ENCODE measurements around the gene CHADL.
"Not testable (repeated sequence)": the region's sequence is repeated elsewhere in the genome, so short reads cannot be mapped to it uniquely, and the experiment has no call there.

The CHADL gene

GRCh38 chr22:41181349-41182241 is 59.1 kb downstream of the CHADL start:
- DNase-seq: no peak

- no peak for DNase-seq
Measured at GRCh38 chr22:41180926-41181325, 59.8 kb downstream of the CHADL start.

GRCh38 chr22:41180362-41180761 is 60.4 kb downstream of the CHADL start:
- not testable (repeated sequence) for DNase-seq
